Memory B cell (primary cell): ENCODE data around the gene SIGLEC6.

ENCODE experiments used
- ATAC-seq: fragments of 150-1000 bp; cut with Tn5 transposase; 2 replicates; pipeline ENCODE4 v1.10.0; 2021; ENCODE audit warnings: low read depth, mild to moderate bottlenecking, moderate library complexity
- DNase-seq, 2 donors: peaks; one replicate each; pipeline ENCODE4 v3.0.0; 2022; ENCODE audit warnings: low spot score in 2 of 2
- H3K27ac Mint-ChIP-seq: one replicate; pipeline ENCODE4 v1.8.0; 2022; ENCODE audit warnings: mild to moderate bottlenecking, moderate library complexity, mixed read lengths
- H3K27me3 Mint-ChIP-seq: one replicate; pipeline ENCODE4 v1.8.0; 2022; ENCODE audit warnings: mixed read lengths
- H3K36me3 Mint-ChIP-seq: one replicate; pipeline ENCODE4 v1.8.0; 2022; ENCODE audit warnings: mild to moderate bottlenecking, mixed read lengths
- H3K4me1 Mint-ChIP-seq: one replicate; pipeline ENCODE4 v1.8.0; 2022; ENCODE audit warnings: mixed read lengths
- H3K4me3 Mint-ChIP-seq: one replicate; pipeline ENCODE4 v1.8.0; 2022; ENCODE audit warnings: mild to moderate bottlenecking, moderate library complexity, mixed read lengths
- H3K9me3 Mint-ChIP-seq: one replicate; pipeline ENCODE4 v1.8.0; 2022; ENCODE audit warnings: mixed read lengths

Gene SIGLEC6

GRCh38 chr19:51531349-51532315, at the start of gene SIGLEC6:
TSS of gene SIGLEC6 (minus strand) at chr19:51531670. CDS start at chr19:51531648, 22 bp downstream.
- H3K4me3 Mint-ChIP-seq = peak within 1 kb of the TSS; percentile 91
- peak; percentile 99 for ATAC-seq
- H3K36me3 Mint-ChIP-seq = no peaks in the 10 kb centered on the region
- no peaks in the 10 kb centered on the region for H3K27me3 Mint-ChIP-seq
- H3K9me3 Mint-ChIP-seq = peaks cover 3% of the 10 kb centered on the region
- peaks cover 50% of the 10 kb centered on the region for H3K4me1 Mint-ChIP-seq
- DNase-seq = peak; percentile 64
- peak within 1 kb of the TSS; percentile 62 for H3K27ac Mint-ChIP-seq

GRCh38 chr19:51576850-51577249, 45.4 kb upstream of the SIGLEC6 start:
- peaks cover 15% of the 10 kb centered on the region for H3K4me1 Mint-ChIP-seq
- peaks cover 30% of the 10 kb centered on the region for H3K36me3 Mint-ChIP-seq
- DNase-seq (no peak), ATAC-seq (no peak)
- H3K27me3 Mint-ChIP-seq = no peaks in the 10 kb centered on the region
- H3K9me3 Mint-ChIP-seq = no peaks in the 10 kb centered on the region
- no peak overlapping the region for H3K4me3 Mint-ChIP-seq
- H3K27ac Mint-ChIP-seq = peak overlapping the region; percentile 52

GRCh38 chr19:51573331-51573730, 41.9 kb upstream of the SIGLEC6 start:
- Mint-ChIP-seq H3K4me3 (no peak overlapping the region), H3K27ac (no peak overlapping the region), H3K9me3 (no peaks in the 10 kb centered on the region), H3K4me1 (peaks cover 22% of the 10 kb centered on the region), H3K27me3 (no peaks in the 10 kb centered on the region), H3K36me3 (peaks cover 14% of the 10 kb centered on the region)
- no peak for DNase-seq
- ATAC-seq = no peak

GRCh38 chr19:51572908-51573307, 41.4 kb upstream of the SIGLEC6 start:
- H3K4me1 Mint-ChIP-seq = peaks cover 23% of the 10 kb centered on the region

GRCh38 chr19:51572410-51572809, 40.9 kb upstream of the SIGLEC6 start:
- H3K36me3 Mint-ChIP-seq = peaks cover 11% of the 10 kb centered on the region
- peak overlapping the region; percentile 23 for H3K27ac Mint-ChIP-seq
- H3K9me3 Mint-ChIP-seq = no peaks in the 10 kb centered on the region
- no peak for DNase-seq
- peaks cover 24% of the 10 kb centered on the region for H3K4me1 Mint-ChIP-seq
- peak; percentile 66 for ATAC-seq
- H3K27me3 Mint-ChIP-seq = no peaks in the 10 kb centered on the region
- peak overlapping the region; percentile 100 for H3K4me3 Mint-ChIP-seq

More at GRCh38 chr19:51572908-51573307, 41.4 kb upstream of the SIGLEC6 start:
- peaks cover 13% of the 10 kb centered on the region for H3K36me3 Mint-ChIP-seq
- H3K27ac Mint-ChIP-seq = no peak overlapping the region
- ATAC-seq (no peak), DNase-seq (no peak)
- no peaks in the 10 kb centered on the region for H3K27me3 Mint-ChIP-seq
- no peak overlapping the region for H3K4me3 Mint-ChIP-seq
- no peaks in the 10 kb centered on the region for H3K9me3 Mint-ChIP-seq

GRCh38 chr19:51571599-51571998, 40.1 kb upstream of the SIGLEC6 start:
- no peak for DNase-seq

GRCh38 chr19:51570962-51571575, 39.6 kb upstream of the SIGLEC6 start, which contains the start of gene ZNF175:
TSS of gene ZNF175 (plus strand) at chr19:51571283. CDS start at chr19:51573330, 2,047 bp downstream.
- peaks cover 25% of the 10 kb centered on the region for H3K4me1 Mint-ChIP-seq
- DNase-seq (peak; percentile 69 to 73), ATAC-seq (peak; percentile 88)
- no peaks in the 10 kb centered on the region for H3K9me3 Mint-ChIP-seq
- H3K27me3 Mint-ChIP-seq = no peaks in the 10 kb centered on the region
- H3K27ac Mint-ChIP-seq = peak within 1 kb of the TSS; percentile 90
- peak within 1 kb of the TSS; percentile 100 for H3K4me3 Mint-ChIP-seq
- peaks cover 4% of the 10 kb centered on the region for H3K36me3 Mint-ChIP-seq

More at GRCh38 chr19:51571599-51571998, 40.1 kb upstream of the SIGLEC6 start:
- Mint-ChIP-seq H3K27me3 (no peaks in the 10 kb centered on the region), H3K4me1 (peaks cover 22% of the 10 kb centered on the region), H3K4me3 (peak overlapping the region; percentile 100), H3K27ac (peak overlapping the region; percentile 90), H3K36me3 (peaks cover 5% of the 10 kb centered on the region), H3K9me3 (no peaks in the 10 kb centered on the region)
- no peak for ATAC-seq

- no peaks in the 10 kb centered on the region for H3K27me3 Mint-ChIP-seq
- peaks cover 47% of the 10 kb centered on the region for H3K4me1 Mint-ChIP-seq
- H3K4me3 Mint-ChIP-seq = no peak overlapping the region
- no peak overlapping the region for H3K27ac Mint-ChIP-seq
- H3K9me3 Mint-ChIP-seq = no peaks in the 10 kb centered on the region
- ATAC-seq (no peak), DNase-seq (no peak)
- H3K36me3 Mint-ChIP-seq = no peaks in the 10 kb centered on the region
Observed at GRCh38 chr19:51568456-51568855, 37.0 kb upstream of the SIGLEC6 start.

GRCh38 chr19:51567583-51567982, 36.1 kb upstream of the SIGLEC6 start:
- no peaks in the 10 kb centered on the region for H3K9me3 Mint-ChIP-seq
- no peaks in the 10 kb centered on the region for H3K27me3 Mint-ChIP-seq
- ATAC-seq (no peak), DNase-seq (no peak)
- H3K4me3 Mint-ChIP-seq = no peak overlapping the region
- peaks cover under 1% of the 10 kb centered on the region for H3K36me3 Mint-ChIP-seq
- H3K27ac Mint-ChIP-seq = no peak overlapping the region
- peaks cover 47% of the 10 kb centered on the region for H3K4me1 Mint-ChIP-seq

GRCh38 chr19:51566489-51567100, 35.1 kb upstream of the SIGLEC6 start:
- Mint-ChIP-seq H3K27me3 (no peaks in the 10 kb centered on the region), H3K9me3 (no peaks in the 10 kb centered on the region), H3K27ac (no peak overlapping the region), H3K4me3 (no peak overlapping the region), H3K36me3 (peaks cover 2% of the 10 kb centered on the region), H3K4me1 (peaks cover 39% of the 10 kb centered on the region)
- DNase-seq (no peak), ATAC-seq (no peak)

GRCh38 chr19:51565583-51565982, 34.1 kb upstream of the SIGLEC6 start:
- Mint-ChIP-seq H3K9me3 (no peaks in the 10 kb centered on the region), H3K4me1 (peaks cover 37% of the 10 kb centered on the region), H3K4me3 (peak overlapping the region; percentile 16), H3K36me3 (peaks cover 5% of the 10 kb centered on the region), H3K27me3 (no peaks in the 10 kb centered on the region), H3K27ac (peak overlapping the region; percentile 40)
- DNase-seq (no peak), ATAC-seq (no peak)

- Mint-ChIP-seq H3K4me3 (peak overlapping the region; percentile 5), H3K9me3 (no peaks in the 10 kb centered on the region), H3K4me1 (peaks cover 35% of the 10 kb centered on the region), H3K36me3 (peaks cover 5% of the 10 kb centered on the region), H3K27me3 (no peaks in the 10 kb centered on the region), H3K27ac (no peak overlapping the region)
- ATAC-seq (peak; percentile 90), DNase-seq (no peak)
Observed at GRCh38 chr19:51564791-51565190, 33.3 kb upstream of the SIGLEC6 start.

- ATAC-seq (no peak), DNase-seq (no peak)
- peaks cover 19% of the 10 kb centered on the region for H3K36me3 Mint-ChIP-seq
- no peak overlapping the region for H3K27ac Mint-ChIP-seq
- no peaks in the 10 kb centered on the region for H3K9me3 Mint-ChIP-seq
- H3K27me3 Mint-ChIP-seq = no peaks in the 10 kb centered on the region
- peaks cover 33% of the 10 kb centered on the region for H3K4me1 Mint-ChIP-seq
- no peak overlapping the region for H3K4me3 Mint-ChIP-seq
Observed at GRCh38 chr19:51560339-51560738, 28.9 kb upstream of the SIGLEC6 start.

- Mint-ChIP-seq H3K4me1 (peaks cover 29% of the 10 kb centered on the region), H3K9me3 (no peaks in the 10 kb centered on the region), H3K27ac (no peak overlapping the region), H3K36me3 (peaks cover 26% of the 10 kb centered on the region), H3K27me3 (no peaks in the 10 kb centered on the region), H3K4me3 (no peak overlapping the region)
- DNase-seq (no peak), ATAC-seq (no peak)
Observed at GRCh38 chr19:51559240-51559639, 27.8 kb upstream of the SIGLEC6 start.
